Omental fat pad (tissue), 4 donors: ENCODE results near the gene PML. TPM values are rescaled to one million over a fixed set of nuclear protein-coding genes. Genes with fewer than 3 reads are reported as not detected.

Source experiments
- ATAC-seq: fragments of 150-250 bp; one replicate; pipeline ENCODE4 v1.9.1; 2016; ENCODE audit warnings: mild to moderate bottlenecking, moderate library complexity; ENCODE audit not compliant: low FRiP score
- DNase-seq: peaks from one replicate; pipeline ENCODE4 v3.0.0-alpha.2; 2019; ENCODE audit warnings: low spot score
- total RNA-seq, 4 donors: library from RNA; depleted of rRNA; stranded (reverse); fragments of >200 nt; gene quantifications; one replicate each; pipeline ENCODE4 v1.1.0, GENCODE V29; 2016
- TF ChIP-seq, protein P1 (sequence below), 3 donors: fragments of 450-650 bp; IDR thresholded peaks; one replicate each; pipeline ENCODE4 v1.5.1; 2016 to 2017; ENCODE audit warnings: antibody characterized with exemption in 3 of 3, mild to moderate bottlenecking in 3 of 3, moderate library complexity in 2 of 3

Gene PML, protein sequence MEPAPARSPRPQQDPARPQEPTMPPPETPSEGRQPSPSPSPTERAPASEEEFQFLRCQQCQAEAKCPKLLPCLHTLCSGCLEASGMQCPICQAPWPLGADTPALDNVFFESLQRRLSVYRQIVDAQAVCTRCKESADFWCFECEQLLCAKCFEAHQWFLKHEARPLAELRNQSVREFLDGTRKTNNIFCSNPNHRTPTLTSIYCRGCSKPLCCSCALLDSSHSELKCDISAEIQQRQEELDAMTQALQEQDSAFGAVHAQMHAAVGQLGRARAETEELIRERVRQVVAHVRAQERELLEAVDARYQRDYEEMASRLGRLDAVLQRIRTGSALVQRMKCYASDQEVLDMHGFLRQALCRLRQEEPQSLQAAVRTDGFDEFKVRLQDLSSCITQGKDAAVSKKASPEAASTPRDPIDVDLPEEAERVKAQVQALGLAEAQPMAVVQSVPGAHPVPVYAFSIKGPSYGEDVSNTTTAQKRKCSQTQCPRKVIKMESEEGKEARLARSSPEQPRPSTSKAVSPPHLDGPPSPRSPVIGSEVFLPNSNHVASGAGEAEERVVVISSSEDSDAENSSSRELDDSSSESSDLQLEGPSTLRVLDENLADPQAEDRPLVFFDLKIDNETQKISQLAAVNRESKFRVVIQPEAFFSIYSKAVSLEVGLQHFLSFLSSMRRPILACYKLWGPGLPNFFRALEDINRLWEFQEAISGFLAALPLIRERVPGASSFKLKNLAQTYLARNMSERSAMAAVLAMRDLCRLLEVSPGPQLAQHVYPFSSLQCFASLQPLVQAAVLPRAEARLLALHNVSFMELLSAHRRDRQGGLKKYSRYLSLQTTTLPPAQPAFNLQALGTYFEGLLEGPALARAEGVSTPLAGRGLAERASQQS
- 100 to 1,000 TPM in 2 of 4 donors, 10 to 100 TPM in 2; 39.3 to 172 (median 86.5) TPM for total RNA-seq

DNA sequence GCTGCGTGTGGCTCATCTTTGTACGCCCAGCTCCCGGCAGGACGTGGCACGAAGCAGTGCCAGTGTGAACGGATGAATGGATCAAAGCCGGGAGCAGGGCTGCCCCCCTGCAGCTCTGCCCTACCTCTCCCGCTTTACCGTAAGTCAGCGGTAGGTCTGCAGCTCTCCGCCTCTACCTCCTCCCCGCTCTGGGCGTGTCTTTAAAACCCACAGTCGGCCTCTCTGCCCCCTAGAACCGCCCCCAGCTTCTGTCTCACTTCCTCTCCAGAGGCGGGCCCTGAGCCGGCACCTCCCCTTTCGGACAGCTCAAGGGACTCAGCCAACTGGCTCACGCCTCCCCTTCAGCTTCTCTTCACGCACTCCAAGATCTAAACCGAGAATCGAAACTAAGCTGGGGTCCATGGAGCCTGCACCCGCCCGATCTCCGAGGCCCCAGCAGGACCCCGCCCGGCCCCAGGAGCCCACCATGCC is at the start of gene PML:
Gene PML (plus strand): TSS at position 304 of the 471 bp plus-strand sequence. CDS start 97 bp downstream, at position 401.
- peak; percentile 91 for ATAC-seq
- DNase-seq: peak; percentile 91
- TF ChIP-seq, protein P1, sequence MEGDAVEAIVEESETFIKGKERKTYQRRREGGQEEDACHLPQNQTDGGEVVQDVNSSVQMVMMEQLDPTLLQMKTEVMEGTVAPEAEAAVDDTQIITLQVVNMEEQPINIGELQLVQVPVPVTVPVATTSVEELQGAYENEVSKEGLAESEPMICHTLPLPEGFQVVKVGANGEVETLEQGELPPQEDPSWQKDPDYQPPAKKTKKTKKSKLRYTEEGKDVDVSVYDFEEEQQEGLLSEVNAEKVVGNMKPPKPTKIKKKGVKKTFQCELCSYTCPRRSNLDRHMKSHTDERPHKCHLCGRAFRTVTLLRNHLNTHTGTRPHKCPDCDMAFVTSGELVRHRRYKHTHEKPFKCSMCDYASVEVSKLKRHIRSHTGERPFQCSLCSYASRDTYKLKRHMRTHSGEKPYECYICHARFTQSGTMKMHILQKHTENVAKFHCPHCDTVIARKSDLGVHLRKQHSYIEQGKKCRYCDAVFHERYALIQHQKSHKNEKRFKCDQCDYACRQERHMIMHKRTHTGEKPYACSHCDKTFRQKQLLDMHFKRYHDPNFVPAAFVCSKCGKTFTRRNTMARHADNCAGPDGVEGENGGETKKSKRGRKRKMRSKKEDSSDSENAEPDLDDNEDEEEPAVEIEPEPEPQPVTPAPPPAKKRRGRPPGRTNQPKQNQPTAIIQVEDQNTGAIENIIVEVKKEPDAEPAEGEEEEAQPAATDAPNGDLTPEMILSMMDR (IDR thresholded peaks at IDR 0.05): no peak

DNA sequence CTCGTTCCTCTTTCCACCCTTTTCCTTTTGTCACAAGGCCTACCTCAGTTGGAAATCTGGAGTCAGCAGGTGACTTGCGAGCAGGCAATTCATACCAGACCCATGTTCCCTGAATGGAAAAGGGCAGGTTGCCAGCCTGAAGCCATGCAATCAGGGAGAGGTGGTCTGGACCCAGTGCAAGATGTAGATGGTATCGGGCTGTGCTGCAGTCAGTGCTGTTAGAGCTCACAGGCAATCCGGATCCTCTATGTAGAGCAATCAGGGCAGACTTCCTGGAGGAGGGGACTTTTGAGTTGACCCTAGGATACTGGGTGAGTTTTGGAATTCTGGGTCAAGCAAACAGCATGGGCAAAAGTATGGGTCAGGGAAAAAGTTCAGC is 49.4 kb upstream of the PML start:
- TF ChIP-seq, protein P1 (IDR thresholded peaks at IDR 0.05): no peak
- DNase-seq: no peak

DNA sequence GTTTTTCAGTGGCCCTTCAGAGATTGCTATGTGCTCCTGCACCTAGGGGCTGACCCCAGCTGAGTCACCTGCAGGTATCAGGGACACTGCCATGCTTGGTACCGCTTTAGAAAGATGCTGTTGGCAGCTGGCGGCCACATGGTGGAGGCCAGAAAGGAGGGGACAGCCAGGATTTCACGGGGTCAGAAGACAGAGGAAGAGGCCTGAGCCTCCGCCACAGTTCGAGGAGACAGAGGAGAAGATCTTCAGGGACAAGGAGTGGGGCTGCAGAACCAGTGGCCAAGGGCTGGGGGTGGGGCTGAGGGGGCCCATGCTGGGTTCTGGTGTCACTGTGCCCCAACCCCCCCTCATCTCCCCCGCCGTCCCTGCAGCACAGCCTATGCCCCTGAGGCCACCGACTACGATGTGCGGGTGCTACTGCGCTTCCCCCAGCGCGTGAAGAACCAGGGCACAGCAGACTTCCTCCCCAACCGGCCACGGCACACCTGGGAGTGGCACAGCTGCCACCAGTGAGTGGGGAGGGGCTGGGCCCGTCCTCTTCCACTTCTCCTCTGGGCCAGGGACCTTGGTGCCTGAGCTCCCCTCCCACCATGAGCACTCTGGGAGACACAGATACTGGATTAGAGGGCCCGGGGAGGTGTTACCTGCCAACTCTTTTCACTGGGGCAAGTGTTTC is 48.3 kb upstream of the PML start:
- TF ChIP-seq, protein P1 (IDR thresholded peaks at IDR 0.05): no peak
- ATAC-seq (no peak), DNase-seq (no peak)

More for the DNA sequence above, 49.4 kb upstream of the PML start:
- no peak for ATAC-seq

DNA sequence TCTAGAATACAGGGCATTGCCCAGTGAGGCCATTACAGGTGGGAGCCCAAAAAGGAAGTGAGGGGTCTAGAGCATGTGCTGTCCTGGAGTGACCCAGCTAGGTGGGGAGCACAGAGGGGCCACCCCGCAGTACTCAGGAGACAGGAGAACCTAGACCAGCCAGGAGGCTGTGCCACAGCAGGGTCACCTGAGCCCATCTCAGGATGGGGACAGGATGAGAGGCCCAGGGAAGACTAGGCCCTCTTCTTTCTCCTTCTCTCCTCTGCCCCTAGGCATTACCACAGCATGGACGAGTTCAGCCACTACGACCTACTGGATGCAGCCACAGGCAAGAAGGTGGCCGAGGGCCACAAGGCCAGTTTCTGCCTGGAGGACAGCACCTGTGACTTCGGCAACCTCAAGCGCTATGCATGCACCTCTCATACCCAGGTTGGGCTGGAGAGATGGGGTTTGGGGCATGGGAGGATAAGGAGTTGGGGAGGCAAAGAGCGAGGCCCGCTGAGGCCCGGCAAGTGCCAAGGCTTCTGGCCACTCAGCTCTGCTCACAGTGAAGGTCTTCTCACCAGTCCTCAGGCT is 47.6 kb upstream of the PML start:
- TF ChIP-seq, protein P1 (IDR thresholded peaks at IDR 0.05): no peak
- no peak for DNase-seq

DNA sequence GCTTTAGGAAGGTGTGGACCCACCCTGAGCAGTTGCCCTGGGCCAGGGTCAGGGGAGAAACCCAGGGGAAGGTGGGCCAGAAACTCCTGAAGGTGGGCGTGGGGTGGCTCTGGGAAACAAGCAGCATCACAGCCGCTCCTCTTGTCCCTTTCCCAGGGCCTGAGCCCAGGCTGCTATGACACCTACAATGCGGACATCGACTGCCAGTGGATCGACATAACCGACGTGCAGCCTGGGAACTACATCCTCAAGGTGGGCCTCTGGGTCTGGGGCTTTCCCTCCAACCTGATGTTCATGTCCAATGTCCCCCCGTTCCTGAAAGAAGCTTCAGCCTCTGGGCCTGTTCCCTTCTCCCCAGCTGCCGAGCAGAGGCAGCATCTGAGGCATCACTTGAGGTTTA is 46.9 kb upstream of the PML start:
- TF ChIP-seq, protein P1 (IDR thresholded peaks at IDR 0.05): no peak
- DNase-seq: no peak
- ATAC-seq: no peak

More for the DNA sequence above, 47.6 kb upstream of the PML start:
- ATAC-seq: no peak

DNA sequence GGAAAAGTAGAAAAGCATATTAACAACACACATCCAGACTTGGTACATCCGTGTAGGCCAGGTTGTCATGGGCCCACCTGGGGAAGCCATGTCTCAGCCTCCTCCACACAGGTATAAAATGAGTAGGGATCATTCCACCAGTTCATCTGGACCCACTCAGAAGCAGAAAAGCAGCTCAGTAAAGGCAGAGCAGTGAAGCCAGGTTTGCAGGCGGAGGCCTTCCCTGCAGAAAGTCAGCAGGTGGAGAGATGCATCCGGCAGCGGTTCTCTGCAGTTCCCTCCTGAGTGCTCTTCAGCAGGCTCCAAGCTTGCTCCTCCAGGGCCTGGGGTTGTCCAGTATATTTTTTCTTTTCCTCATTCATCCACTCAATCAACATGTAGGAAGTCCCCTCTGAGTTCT is 46.1 kb upstream of the PML start:
- ATAC-seq: no peak
- TF ChIP-seq, protein P1 (IDR thresholded peaks at IDR 0.05): no peak
- no peak for DNase-seq
